IMR-90 (cell line): Measurements from ENCODE around the gene BTG3. TPM values are rescaled to one million over a fixed set of nuclear protein-coding genes. Genes with fewer than 3 reads are reported as not detected.

Experiments
- ATAC-seq: fragments of 200-7000 bp; cut with Tn5 transposase; 2 replicates; pipeline ENCODE4 v1.9.1; 2020; ENCODE audit warnings: low read depth, mild to moderate bottlenecking, moderate library complexity
- BruUV-seq: library from RNA; stranded (reverse); fragments of 400-500 nt; replicated peaks from 2 replicates; lab custom pipeline; 2021; lab: Mats Ljungman, UMichigan
- CTCF ChIA-PET: fragments of 300-600 bp; formaldehyde crosslinking; extraction: SDS; loops from one replicate; lab custom pipeline; 2021; ENCODE audit warnings: antibody characterized with exemption; lab: Yijun Ruan, JAX
- POLR2A ChIA-PET: fragments of 300-600 bp; sonication (Branson Sonifier 250); formaldehyde crosslinking; loops from one replicate; lab custom pipeline; 2022; ENCODE audit warnings: antibody characterized with exemption; ENCODE audit not compliant: unreplicated experiment; lab: Charles Lee
- DNase-seq: peaks from one replicate; pipeline ENCODE4 v3.0.0; 2013
- H2AFZ ChIP-seq: replicated peaks from 2 replicates; pipeline ENCODE3; 2013; ENCODE audit warnings: low read length, mild to moderate bottlenecking; ENCODE audit not compliant: poor library complexity
- H2AK5ac ChIP-seq: 2 replicates; pipeline ENCODE4 v1.6.1; 2013; ENCODE audit warnings: low read depth, low read length, inconsistent platforms
- H2AK9ac ChIP-seq: replicated peaks from 2 replicates; pipeline ENCODE3; 2013; ENCODE audit warnings: mild to moderate bottlenecking, low read depth, low read length, moderate library complexity; ENCODE audit not compliant: poor library complexity
- H2BK120ac ChIP-seq: 2 replicates; pipeline ENCODE4 v1.6.1; 2013; ENCODE audit warnings: low read depth, low read length, inconsistent platforms
- H2BK15ac ChIP-seq: 3 replicates; pipeline ENCODE4 v1.6.1; 2013; ENCODE audit warnings: low read depth, low read length, inconsistent platforms
- H2BK20ac ChIP-seq: 2 replicates; pipeline ENCODE4 v1.6.1; 2013; ENCODE audit warnings: low read depth, mild to moderate bottlenecking, inconsistent platforms, low read length, moderate library complexity
- H2BK5ac ChIP-seq: 2 replicates; pipeline ENCODE4 v1.6.1; 2013; ENCODE audit warnings: mild to moderate bottlenecking, low read depth, low read length, inconsistent platforms; ENCODE audit not compliant: poor library complexity, severe bottlenecking
- H3K14ac ChIP-seq: replicated peaks from 2 replicates; pipeline ENCODE4 v1.6.1; 2013; ENCODE audit warnings: low read depth, low read length, inconsistent platforms
- H3K18ac ChIP-seq: 2 replicates; pipeline ENCODE4 v1.6.1; 2013; ENCODE audit warnings: low read depth, low read length, control low read depth
- H3K23ac ChIP-seq: 2 replicates; pipeline ENCODE4 v1.6.1; 2013; ENCODE audit warnings: low read depth, low read length, inconsistent platforms
- H3K27ac ChIP-seq: 2 replicates; pipeline ENCODE4 v1.5.1; 2013; ENCODE audit warnings: mild to moderate bottlenecking, control low read depth, low read length; ENCODE audit not compliant: insufficient read depth
- H3K27me3 ChIP-seq: 2 replicates; pipeline ENCODE4 v1.6.1; 2013; ENCODE audit warnings: low read length; ENCODE audit not compliant: control insufficient read depth, insufficient read depth
- H3K36me3 ChIP-seq: 2 replicates; pipeline ENCODE4 v1.6.1; 2013; ENCODE audit warnings: low read length, mixed read lengths; ENCODE audit not compliant: control insufficient read depth, insufficient read depth
- H3K4ac ChIP-seq: 2 replicates; pipeline ENCODE4 v1.6.1; 2013; ENCODE audit warnings: low read depth, low read length, inconsistent platforms
- H3K4me1 ChIP-seq: 2 replicates; pipeline ENCODE4 v1.6.1; 2013; ENCODE audit warnings: low read length, mixed read lengths; ENCODE audit not compliant: control insufficient read depth, insufficient read depth
- H3K4me2 ChIP-seq: 2 replicates; pipeline ENCODE4 v1.6.1; 2013; ENCODE audit warnings: low read depth, mild to moderate bottlenecking, control low read depth, low read length, moderate library complexity
- H3K4me3 ChIP-seq: 2 replicates; pipeline ENCODE4 v1.5.1; 2013; ENCODE audit warnings: low read depth, mild to moderate bottlenecking, control low read depth, low read length, moderate library complexity; ENCODE audit not compliant: insufficient read depth
- H3K56ac ChIP-seq: 2 replicates; pipeline ENCODE4 v1.6.1; 2013; ENCODE audit warnings: low read length, inconsistent platforms; ENCODE audit not compliant: insufficient read depth; ENCODE audit errors: extremely low read depth
- H3K79me1 ChIP-seq, 2 experiments: 2 replicates each; pipeline ENCODE4 v1.6.1; 2013; ENCODE audit warnings: low read length in 2 of 2, inconsistent platforms in 1 of 2, low read depth in 1 of 2
- H3K9ac ChIP-seq: 2 replicates; pipeline ENCODE4 v1.6.1; 2013; ENCODE audit warnings: low read depth, low read length, control low read depth
- H3K9me1 ChIP-seq: 2 replicates; pipeline ENCODE4 v1.6.1; 2013; ENCODE audit warnings: low read length, inconsistent platforms; ENCODE audit not compliant: insufficient read depth
- H3K9me3 ChIP-seq: 2 replicates; pipeline ENCODE4 v1.6.1; 2013; ENCODE audit warnings: low read length; ENCODE audit not compliant: control insufficient read depth, insufficient read depth
- H4K20me1 ChIP-seq: 2 replicates; pipeline ENCODE4 v1.6.1; 2013; ENCODE audit warnings: low read length, inconsistent platforms; ENCODE audit not compliant: insufficient read depth
- H4K5ac ChIP-seq: 2 replicates; pipeline ENCODE4 v1.6.1; 2013; ENCODE audit warnings: mild to moderate bottlenecking, low read depth, low read length, control low read depth
- H4K8ac ChIP-seq, 2 experiments: 2 replicates each; pipeline ENCODE4 v1.6.1; 2013; ENCODE audit warnings: low read depth in 2 of 2, low read length in 2 of 2, control low read depth in 1 of 2, inconsistent platforms in 1 of 2
- H4K91ac ChIP-seq: 2 replicates; pipeline ENCODE4 v1.6.1; 2013; ENCODE audit warnings: low read depth, low read length, inconsistent platforms; ENCODE audit not compliant: insufficient read depth
- MAFK ChIP-seq: IDR thresholded peaks from 2 replicates; pipeline ENCODE4 v1.6.1; 2012; ENCODE audit warnings: low read depth, low read length, improper control_type of control experiment
- MXI1 ChIP-seq: IDR thresholded peaks from 2 replicates; pipeline ENCODE4 v1.6.1; 2012; ENCODE audit warnings: low read depth, mild to moderate bottlenecking, low read length, moderate library complexity, borderline replicate concordance
- WGBS, 2 experiments: methylation state at CpG; one replicate each; pipeline versions ENCODE4 v1.1.5 to v1.1.7; 2013; ENCODE audit warnings: missing lambda C conversion rate in 2 of 2; ENCODE audit not compliant: insufficient read length in 1 of 2; ENCODE audit errors: extremely low coverage in 2 of 2; 5-methylcytosine and 5-hydroxymethylcytosine counted together
- dilution Hi-C: fragments of 300-500 bp; cut with HindIII; formaldehyde crosslinking; loops from one replicate; pipeline ENCODE4 v1.14.3; 2018; ENCODE audit warnings: low sequenced_read_pairs; ENCODE audit not compliant: unreplicated experiment
- in situ Hi-C: fragments of 300-500 bp; cut with MboI; formaldehyde crosslinking; loops from 3 replicates; pipeline ENCODE4 v1.14.3; 2019; ENCODE audit warnings: low sequenced_read_pairs, inconsistent platforms, mixed read lengths
- intact Hi-C: fragments of 100-400 bp; cut with micrococcal nuclease; formaldehyde crosslinking; loops from 2 replicates; pipeline ENCODE4 v1.10.0; 2022
- polyA plus RNA-seq, 3 experiments: library from polyadenylated mRNA; depleted of rRNA; stranded (reverse); fragments of >200 nt; gene quantifications; 2 replicates each; pipeline ENCODE4 v1.2.3, GENCODE V29; 2012; ENCODE audit warnings: low replicate concordance in 1 of 3
- total RNA-seq: library from RNA; depleted of rRNA; stranded (reverse); fragments of >200 nt; gene quantifications from 2 replicates; pipeline ENCODE4 v1.2.3, GENCODE V29; 2012
- TF ChIP-seq, protein P1 (sequence below): fragments of 150-350 bp; IDR thresholded peaks from 2 replicates; pipeline ENCODE4 v1.6.1; 2016; ENCODE audit warnings: low read depth, mild to moderate bottlenecking, low read length, moderate library complexity, borderline replicate concordance

The BTG3 gene
- total and polyA plus RNA-seq, 2 of the 4 experiments (the other 2 are of a cell fraction), result 22.4 to 38.1 TPM

- Histone ChIP-seq H3K4me1 (no peaks in the 10 kb centered on the region), H3K18ac (no peak overlapping the region), H3K14ac (no peak overlapping the region), H3K23ac (no peak overlapping the region), H2BK120ac (no peak overlapping the region), H4K8ac (no peak overlapping the region), H3K36me3 (no peaks in the 10 kb centered on the region), H3K9ac (no peak overlapping the region), H3K79me1 (no peaks in the 10 kb centered on the region; a peak in 1 of 4 replicates), H3K4me2 (no peak overlapping the region), H3K27me3 (peaks cover 3% of the 10 kb centered on the region; the same call in 1 of the 2 replicates), H2AK5ac (no peak overlapping the region), H3K9me3 (no peaks in the 10 kb centered on the region), H3K56ac (no peak overlapping the region), H2BK15ac (no peak overlapping the region), H2AFZ (no peak overlapping the region), H4K20me1 (no peaks in the 10 kb centered on the region), H2BK20ac (no peak overlapping the region), H3K9me1 (no peaks in the 10 kb centered on the region; the same call in 1 of the 2 replicates), H3K4me3 (no peak overlapping the region), H2BK5ac (no peak overlapping the region), H4K5ac (no peak overlapping the region), H2AK9ac (no peak overlapping the region), H4K91ac (no peak overlapping the region), H3K27ac (no peak overlapping the region), H3K4ac (no peak overlapping the region)
- DNase-seq (no peak), ATAC-seq (no peak)
- ChIA-PET CTCF (interaction anchor here (1.2 kb wide), 1 partner anchor 9 kb away, joined by 4 read pairs; no protein-coding TSS in a partner anchor), POLR2A (no interaction called here)
- in situ Hi-C loops (no loop called here), dilution Hi-C loops (no loop called here), intact Hi-C loops (no loop called here)
- TF ChIP-seq MXI1 (no peak), MAFK (peak; percentile 77)
- TF ChIP-seq, protein P1, sequence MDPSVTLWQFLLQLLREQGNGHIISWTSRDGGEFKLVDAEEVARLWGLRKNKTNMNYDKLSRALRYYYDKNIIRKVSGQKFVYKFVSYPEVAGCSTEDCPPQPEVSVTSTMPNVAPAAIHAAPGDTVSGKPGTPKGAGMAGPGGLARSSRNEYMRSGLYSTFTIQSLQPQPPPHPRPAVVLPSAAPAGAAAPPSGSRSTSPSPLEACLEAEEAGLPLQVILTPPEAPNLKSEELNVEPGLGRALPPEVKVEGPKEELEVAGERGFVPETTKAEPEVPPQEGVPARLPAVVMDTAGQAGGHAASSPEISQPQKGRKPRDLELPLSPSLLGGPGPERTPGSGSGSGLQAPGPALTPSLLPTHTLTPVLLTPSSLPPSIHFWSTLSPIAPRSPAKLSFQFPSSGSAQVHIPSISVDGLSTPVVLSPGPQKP, result no peak
- no TSS peak for BruUV-seq
- no CpG with 5 or more reads among the region's 2 CpGs for WGBS, 2 experiments
Measured at GRCh38 chr21:17622018-17622417, 9.3 kb upstream of the BTG3 start.
